GM21619 (cell line): ENCODE results near the gene CTNND1.

Experiments
- ATAC-seq: cut with Tn5 transposase; IDR thresholded peaks from one replicate; pipeline ENCODE4 v1.9.1; 2021; ENCODE audit not compliant: unreplicated experiment

CTNND1 gene

DNA sequence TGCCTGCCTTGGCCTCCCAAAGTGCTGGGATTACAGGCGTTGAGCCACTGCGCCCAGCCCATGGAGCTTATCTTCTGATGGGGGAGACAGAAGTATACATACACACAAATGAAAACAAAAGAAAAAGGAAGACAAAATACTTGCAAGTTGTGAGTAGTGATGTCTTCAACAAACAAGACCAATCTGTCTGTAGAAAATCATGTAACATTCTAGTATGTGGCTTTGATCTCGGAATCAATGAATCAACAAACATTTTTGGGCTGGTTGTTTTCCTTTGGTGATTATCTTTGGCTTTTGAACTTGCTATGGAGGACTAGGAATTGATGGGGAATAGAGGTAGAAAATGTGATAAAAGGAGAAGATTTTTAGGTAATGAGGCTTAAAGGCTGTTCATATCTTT lies 3.4 kb upstream of the CTNND1 start:
- ATAC-seq, result no peak

DNA sequence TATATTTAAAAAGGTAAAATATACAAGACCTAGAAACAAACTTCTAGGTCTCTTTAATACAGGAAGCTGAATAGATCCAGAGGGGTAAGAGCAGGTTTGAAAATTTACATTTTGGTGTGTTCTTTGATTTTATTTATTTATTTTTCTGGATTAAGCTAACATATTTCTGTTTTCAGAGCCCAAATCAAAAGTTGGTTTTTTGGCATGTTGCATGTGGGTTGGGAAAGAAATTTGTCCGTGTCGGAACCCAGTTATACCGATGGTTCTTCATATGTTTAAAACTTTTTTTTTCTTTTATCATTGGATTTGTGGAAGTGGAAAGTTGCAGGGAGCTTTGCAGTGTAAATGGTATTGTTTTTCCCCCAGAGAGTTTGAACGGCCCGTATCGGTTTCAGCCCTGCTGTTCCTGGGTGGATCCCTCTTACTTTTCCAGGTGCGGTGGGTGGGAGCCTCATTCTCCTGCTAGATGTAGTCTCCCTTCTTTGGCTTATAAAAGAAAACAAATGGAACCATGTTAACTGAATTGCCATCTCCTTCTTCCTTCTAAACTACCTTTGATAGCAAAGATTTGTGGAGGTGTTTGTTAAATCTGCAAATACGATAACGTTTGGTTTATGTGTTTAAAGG lies 746 bp downstream of the CTNND1 start:
- ATAC-seq, result no peak

DNA sequence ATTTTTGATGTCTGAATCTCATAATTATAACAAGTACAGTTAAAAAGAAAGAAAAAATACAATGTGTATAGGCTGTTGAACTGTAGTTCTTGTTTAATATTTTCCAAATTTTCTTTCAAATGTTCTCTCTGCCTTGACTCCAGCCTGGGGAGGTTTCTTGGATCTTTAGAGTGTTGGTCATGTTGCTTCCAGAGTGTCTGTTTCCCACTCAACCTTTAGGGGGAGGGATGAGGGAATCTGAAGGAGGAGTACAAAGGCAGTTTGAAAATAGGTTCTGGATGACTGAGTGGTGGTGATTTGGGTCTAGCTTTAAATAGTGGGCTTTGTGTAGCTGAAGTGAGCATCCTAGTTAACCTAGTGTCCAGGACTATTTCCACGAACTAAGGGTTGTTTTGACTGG lies 2.0 kb downstream of the CTNND1 start:
- no peak for ATAC-seq

DNA sequence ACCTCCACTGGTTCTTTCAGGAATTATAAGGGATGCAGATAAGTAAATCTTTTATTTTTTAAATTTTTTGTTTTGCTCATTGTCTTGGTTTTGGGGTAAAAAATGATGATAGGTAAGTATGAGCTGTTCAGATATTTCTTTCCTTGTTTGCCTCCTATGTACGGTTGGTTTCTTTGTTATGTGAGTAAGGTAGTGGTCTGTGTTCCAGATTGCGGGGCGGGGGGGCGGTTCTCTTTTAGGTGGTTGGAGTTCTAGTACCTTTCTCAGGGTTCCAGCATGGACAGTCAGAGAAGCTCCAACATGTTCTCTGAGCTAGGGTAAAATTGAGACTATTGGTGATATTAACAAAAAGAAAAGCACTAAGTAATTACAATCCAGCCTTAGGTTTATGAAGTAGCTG lies 2.4 kb downstream of the CTNND1 start:
- no peak for ATAC-seq

DNA sequence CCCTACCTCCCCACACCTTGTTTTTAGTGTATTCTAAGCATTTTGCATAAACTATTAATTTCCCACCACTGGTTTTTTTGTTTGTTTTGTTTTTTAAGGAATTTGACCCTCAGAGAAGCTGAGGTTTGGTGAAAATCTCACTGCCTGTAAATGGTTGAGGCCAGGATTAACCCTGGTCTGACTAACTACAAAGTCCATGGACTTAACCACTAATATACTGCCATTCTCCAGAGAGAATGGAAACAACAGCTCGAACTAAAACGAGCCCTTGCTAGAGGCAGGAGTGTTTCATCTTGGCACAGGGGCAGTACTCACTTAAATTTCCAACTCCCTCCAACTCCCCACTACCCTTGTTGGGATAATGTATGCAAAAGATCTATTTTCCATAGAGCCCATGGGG lies 3.0 kb downstream of the CTNND1 start:
- no peak for ATAC-seq

DNA sequence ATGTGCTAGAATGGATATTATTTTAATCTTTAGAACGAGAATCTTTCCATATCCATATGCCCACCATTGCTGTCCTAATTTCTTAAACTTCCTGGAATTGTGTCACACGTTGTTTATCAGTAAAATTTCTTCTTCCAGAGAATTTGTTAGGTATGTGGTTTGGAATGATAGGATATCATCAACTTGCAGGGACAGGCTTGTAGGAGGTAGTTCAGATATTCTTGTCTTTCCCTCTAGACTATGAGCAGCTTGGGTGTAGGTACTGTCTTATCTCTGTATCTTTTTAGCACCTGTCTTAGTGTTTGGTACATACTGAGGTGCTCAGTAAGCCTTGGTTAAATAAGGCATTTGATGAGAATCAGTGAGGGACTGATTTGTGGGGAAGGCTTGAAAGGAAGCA lies 3.4 kb downstream of the CTNND1 start:
- ATAC-seq, result no peak

DNA sequence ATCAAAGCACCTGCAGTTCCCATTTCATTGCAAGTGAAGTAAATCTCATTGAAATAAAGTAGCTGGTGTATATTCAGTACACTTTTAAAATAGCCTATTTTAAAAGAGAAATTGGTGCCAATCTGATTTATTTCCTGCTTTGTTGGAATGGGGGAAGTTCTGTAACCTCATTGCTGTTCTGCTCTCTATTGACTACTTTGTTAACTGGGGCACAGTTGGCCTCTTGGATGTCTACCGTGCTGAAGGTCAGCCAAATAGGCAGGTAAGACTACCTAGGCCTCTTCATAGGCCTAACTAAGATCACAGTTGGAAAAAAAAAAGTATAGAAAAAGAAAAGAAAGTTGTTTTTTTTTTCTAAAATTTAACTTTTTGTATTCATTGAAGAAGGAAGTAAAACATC lies 9.2 kb downstream of the CTNND1 start:
- ATAC-seq, result no peak

DNA sequence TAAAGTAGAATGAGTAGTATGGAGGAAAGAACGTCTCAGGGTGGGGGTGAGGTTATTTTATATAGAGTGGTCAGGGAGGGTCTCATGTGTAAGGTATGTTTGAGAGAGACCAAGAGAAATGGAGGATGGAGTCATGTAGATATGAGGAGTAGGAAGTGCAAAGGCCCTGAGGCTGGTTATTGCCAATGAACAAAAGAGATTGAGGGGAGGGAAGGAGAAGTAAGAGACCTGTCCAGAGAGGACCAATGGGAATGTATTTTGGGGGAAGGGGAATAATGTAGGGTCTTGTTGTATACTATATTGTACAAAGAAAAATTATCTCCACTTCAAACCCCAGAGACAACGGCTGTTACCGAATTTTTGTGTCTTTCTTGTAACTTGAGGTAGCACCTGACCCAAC lies 9.8 kb downstream of the CTNND1 start:
- ATAC-seq, result no peak

DNA sequence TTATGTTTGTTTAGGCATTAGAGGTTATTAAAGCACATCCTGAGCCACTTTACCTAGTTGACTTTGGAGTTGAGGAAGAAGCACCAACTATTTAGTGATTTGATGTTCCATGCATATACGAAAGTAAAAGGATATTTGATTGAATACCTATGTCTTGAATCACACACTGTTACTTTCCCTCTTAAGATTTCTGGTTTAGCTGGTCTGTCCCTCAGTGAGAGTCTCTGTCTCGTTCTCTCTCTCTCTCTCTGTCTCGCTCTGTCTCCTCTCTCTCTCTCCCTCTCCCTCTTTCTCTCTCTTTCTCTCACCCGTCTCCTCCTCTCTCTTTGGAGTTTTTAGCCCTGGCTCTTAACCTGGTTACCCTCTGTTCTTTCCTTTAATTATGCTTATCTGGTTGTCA lies 11.0 kb downstream of the CTNND1 start:
- no peak for ATAC-seq

DNA sequence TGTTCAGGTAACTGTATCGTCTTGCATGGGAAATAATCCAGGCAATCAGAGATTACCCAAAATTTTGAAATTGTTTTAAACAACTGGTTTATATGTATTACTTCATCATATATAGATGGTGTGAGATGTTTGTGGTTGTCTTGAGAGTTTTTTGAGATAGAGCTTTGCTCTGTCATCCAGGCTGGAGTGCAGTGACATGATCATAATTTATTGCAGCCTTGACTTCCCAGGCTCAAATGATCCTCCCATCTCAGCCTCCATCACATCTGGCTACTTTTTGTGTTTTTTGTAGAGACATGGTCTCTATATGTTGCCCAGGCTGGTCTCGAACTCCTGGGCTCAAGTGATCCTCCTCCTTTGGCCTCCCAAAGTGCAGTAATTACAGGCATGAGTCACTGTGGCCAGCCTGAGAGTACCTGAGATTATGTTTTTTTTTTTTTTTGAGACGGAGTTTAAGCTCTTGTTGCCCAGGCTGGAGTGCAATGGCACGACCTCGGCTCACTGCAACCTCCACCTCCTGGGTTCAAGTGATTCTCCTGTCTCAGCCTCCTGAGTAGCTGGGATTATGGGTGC lies 11.5 kb downstream of the CTNND1 start:
- no peak for ATAC-seq

DNA sequence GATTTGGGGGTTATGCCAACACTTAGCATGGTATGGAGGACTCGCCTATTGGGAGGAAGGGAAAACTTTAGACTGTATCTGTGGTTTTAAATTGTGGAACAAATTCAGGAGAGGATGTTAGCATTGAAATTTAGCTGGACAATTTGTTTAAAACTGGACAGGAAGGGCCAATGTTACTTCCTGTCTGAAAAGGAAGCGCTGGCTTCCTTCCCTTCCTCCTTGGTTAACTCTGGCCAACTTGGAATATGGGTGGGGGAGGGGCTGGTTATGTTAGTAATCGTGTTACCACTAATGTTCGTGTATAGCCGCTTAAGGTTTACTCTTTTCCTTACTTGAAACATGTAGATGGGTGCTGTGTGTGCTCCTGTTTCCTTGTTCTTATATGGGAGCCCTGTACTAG lies 13.9 kb downstream of the CTNND1 start:
- ATAC-seq, result no peak

DNA sequence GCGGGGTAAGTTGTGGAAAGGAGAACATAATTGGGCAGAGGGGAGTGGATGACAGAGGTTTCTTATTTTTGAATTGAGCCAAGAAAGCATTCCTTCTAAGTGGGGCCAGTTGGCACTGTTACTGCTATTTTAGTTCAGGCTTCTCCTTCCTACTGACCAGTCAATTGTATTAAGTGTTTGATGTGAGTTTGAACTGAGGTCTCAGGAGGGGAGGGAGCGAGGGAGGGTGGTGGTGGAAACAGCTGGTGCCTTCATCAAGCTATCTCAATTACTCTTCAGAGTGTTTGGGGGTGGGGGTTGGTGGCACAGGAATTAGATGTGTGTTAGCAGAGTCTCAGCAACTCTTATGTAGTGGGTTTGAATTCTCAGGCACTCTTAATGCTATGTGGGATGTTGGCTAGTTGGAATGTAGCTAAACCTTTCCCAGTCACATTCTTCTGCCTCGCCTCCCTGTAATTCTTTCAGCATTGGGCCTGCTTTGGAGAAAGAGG lies 14.5 kb downstream of the CTNND1 start:
- ATAC-seq, result no peak

DNA sequence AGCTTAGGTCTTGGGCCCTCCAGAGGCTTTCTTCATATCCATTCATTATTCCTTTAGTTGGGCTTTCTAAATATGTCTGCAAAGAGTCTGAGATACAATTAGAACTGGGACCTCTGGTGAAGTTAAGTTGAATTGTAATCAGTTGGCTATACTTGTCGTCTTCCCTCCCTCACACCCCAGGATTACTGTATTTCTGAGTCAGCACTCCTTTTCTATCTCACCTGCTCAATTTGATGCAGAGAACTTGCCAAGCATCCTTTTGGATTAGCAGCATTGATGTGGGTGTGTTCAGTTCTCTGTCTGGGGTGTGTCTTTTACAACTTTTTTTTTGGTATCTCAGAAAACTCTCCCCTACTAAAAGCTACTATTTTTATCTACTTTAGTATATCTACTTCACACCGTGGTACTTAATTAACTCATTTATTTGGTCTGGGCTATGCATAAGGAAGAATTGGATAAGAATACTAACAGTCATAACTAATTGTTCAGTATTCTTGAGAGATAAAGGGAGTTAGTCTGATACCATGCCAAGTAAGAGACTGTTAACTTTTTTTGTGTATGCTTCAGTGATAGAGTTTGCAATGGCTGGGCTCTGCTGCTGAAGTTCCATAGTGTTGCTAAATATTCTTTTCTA lies 15.1 kb downstream of the CTNND1 start:
- no peak for ATAC-seq

DNA sequence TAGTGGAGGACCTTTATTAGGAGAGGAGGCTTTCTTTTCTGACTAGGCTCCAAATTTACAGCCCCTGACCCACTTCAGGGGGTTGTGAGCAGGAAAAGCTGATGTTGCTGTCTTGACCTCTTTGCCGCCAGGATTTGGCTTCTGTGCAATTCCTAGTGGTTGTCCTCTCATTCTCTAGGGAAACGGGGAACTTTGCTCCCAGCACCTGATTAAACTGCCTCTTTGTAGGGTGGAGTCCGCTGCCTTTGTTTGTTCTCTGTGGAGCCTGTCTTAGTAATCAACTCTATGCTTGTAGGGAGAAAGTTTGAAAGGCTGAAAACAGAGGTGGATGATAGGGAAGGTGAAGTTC lies 16.3 kb downstream of the CTNND1 start:
- no peak for ATAC-seq

DNA sequence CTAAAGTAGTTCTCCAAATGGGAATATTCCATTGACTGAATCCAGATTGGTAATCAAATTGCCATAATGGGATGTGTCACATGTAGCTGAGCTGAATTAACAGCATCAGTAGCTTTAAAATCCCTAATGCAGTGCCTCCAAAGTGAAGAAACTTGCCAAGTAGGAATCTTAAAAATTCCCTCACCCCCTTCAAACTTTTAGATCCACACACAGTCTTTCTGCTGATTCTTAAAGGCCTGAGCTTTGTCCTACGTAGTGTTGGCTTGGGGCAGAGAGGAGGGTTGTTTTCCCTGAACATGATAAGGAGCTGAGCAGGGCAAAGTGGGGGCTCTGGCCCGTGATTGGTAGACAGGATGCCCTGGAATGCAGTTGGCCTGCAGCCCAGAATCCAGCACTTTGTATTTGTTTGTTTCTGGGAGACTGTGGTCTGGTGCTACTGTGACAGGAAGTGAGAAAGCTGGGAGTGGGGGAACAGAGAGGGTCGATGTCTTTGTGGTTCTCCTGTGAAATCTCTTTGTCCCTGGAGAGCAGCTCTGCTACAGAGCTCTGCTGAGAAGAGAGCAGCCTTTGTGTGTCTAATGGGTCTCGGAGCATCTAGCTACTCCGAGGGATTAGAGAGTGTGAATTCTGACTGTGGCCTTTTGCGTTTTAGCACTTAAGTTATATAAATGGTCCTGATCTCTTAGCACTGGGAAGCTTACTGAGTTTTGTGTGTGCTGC lies 16.9 kb downstream of the CTNND1 start:
- ATAC-seq, result no peak

DNA sequence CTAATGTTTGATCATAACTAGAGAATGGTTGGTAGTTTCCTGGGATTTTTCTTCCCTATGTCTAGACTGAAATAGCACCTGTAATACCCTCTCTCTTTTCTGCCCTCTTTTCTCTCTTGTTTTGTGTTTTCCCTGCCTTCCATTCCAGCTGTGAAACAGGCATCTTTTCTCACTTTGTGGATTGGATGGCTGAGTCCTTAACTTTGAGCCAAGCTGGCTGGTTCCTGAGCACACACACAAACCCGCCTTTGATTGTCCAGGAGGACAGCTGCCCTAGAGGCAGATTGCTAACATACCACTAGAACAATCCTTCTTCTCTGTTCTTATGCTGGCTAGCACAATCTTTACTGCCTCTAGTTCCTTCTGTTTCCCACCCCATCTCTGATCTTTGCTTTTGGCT lies 17.7 kb downstream of the CTNND1 start:
- ATAC-seq, result no peak

DNA sequence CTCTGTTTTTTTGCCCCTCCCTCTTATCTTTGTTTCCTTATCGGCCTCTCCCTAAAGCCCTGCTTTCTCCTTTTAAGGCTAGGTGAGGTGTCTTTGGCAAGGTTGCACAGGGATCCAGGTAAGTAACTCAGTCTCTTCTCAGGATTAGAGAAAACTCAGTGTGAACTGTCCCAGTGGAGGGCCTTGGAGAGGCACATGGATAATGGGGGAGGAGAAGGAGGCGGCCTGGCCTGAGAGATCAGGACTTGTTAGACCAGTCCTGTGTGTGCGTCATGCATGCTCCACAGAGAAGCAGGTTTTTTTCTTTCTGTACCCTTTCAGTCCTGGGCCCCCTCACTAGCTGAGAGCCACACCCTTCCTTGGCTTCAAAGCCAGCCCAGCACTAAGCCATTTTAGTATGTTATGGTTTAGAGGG lies 19.9 kb downstream of the CTNND1 start:
- no peak for ATAC-seq

DNA sequence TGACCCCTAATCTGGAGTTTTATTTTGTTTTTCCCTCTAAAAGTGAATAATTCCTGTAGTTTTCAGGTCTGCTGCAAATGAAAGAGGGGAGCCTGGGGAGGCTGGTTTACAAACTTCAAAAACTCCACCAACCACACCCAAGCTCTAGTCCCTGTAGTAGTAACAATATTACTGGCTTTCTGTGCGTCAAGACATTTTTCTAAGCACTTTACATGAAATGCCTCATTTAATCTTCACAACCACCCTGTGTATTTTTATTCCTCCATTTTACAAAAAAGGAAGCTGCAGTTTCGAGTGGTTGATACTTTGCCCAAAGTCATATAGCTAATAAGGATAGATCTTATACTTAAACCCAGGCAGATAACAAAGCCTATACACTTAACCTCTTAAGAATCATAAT lies 23.5 kb downstream of the CTNND1 start:
- no peak for ATAC-seq

DNA sequence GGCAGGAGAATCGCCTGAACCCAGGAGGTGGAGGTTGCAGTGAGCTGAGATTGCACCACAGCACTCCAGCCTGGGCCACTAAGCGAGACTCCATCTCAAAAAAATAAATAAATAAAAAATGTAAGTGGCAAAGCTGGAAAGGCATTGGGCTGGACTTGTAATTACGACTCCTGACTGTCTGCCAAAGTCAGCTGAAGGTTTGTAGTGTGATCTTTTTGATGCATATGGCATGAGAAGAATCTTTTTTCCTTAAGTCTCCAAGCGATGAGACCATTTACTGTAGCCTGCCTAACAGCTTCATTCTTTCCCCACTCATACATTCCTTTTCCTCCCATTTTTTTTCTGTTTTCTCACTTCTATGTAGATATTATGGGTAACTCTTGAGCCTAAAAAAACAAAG lies 24.8 kb downstream of the CTNND1 start:
- ATAC-seq, result no peak

DNA sequence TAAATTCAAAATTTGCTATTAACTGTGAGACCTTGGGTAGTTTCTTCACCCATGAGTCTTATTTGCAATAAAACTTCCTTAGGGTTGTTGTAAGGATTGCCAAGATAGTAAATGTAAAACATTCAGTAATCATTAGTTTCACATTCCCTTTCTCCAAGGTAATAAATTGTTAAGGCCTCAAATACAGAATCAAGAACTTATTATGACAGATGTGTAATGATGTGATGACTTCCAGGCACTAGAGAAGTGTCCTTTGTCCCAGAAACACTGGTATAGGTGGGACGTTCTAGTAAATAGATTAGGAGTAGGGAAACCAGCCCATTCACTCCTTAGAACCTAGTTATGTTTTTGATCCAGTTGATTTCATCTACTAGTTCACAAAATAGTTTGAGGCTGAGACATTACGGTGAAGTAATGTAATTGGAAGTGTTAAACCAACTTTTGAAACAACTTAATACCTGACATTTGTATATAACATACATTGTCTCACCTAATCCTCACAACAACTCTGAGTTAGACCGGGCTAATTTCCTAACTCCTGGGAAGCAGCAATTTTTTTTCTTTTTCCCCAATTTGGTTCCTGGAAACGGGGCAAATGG lies 25.5 kb downstream of the CTNND1 start:
- no peak for ATAC-seq

DNA sequence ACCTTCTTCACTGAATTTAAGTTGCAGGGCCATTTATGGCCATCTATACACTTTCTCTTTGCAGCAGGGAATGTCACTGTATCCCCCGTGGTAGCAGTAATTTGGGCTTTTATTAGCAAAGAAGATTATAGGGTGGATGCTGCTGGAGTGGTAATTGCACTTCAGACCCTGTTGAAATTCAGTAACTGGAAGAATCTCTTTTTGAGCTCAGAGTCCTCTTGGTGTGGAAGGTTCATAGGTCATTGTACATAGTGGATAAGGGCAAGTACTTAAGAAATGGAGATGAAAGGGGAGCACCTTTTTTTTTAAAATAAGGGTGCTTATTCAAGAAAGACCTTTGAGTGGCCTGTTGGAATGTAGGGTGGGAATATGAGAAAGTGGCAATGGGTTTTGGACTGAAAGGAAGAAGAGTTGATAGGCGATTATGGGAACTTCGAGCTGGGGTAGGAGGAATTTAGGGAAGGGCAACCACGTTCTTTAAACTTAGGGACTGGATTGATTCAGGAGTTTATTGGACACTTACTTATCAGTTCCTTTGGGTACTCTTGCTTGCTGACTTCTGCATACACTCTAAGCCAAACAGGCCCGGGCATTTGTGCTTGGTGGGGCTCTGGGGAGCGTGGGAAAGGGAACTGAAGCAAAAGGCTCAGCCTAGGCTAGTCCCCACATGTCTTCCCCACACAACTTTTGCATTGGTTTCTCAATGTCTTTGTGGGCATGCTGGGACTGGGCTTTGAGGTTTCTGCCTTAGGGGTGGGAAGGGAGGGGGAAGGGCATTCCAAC lies 26.5 kb downstream of the CTNND1 start:
- ATAC-seq, result no peak
